Stimulated activated CD8-positive, alpha-beta memory T cell treated with anti-CD3 and anti-CD28 coated beads, Interleukin-4, amount 100 ng/mL, for 24 hours (primary cell): ENCODE measurements around the gene C1QTNF6.
A peak's percentile ranks its signal among the peaks of the same experiment; 100 is the strongest.
"Not testable (repeated sequence)": the region's sequence is repeated elsewhere in the genome, so short reads cannot be mapped to it uniquely, and the experiment has no call there.

Source experiments
- DNase-seq: peaks from one replicate; pipeline ENCODE4 v3.0.0-alpha.2; 2020; ENCODE audit warnings: low read depth

C1QTNF6 gene

DNA sequence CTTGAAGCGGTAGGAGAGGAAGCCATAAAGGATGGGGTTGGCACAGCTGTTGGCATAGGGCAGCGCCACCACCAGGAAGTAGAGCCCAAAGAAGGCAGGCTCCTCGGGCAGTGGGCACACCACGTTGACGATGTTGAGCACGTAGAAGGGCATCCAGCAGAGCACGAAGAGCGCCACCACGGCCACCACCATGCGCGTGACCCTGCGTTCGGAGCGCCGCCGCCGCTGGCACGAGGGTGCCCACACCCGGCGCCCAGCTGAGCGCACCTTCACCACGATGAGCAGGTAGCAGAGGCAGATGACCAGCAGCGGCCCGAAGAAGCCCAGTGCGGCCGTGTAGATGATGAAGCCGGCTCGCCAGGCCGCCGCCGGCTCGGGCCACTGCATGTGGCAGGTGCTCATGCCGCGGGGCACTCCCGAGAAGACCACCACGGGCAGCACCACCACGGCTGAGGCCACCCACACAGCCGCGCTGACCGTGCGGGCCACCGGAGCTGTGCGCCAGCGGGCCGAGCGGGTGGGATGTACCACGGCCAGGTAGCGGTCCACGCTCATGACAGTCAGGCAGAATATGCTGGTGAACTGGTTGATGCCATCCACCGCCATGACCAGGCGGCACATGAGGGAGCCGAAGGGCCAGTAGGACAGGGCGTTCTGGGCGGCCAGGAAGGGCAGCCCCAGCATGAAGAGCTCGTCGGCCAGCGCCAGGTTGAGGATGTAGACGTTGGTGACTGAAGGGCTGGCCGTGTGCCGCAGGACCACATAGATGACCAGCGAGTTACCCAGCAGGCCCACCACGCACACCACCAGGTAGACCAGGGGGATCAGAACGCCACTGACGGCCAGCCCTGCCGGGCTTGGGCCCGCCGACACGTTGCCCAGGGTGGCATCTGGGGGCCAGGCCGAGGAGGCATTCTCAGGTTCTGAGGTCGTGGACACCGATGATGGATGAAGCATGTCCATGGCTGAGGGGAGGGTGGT lies 19.1 kb upstream of the C1QTNF6 start:
- no peak for DNase-seq

DNA sequence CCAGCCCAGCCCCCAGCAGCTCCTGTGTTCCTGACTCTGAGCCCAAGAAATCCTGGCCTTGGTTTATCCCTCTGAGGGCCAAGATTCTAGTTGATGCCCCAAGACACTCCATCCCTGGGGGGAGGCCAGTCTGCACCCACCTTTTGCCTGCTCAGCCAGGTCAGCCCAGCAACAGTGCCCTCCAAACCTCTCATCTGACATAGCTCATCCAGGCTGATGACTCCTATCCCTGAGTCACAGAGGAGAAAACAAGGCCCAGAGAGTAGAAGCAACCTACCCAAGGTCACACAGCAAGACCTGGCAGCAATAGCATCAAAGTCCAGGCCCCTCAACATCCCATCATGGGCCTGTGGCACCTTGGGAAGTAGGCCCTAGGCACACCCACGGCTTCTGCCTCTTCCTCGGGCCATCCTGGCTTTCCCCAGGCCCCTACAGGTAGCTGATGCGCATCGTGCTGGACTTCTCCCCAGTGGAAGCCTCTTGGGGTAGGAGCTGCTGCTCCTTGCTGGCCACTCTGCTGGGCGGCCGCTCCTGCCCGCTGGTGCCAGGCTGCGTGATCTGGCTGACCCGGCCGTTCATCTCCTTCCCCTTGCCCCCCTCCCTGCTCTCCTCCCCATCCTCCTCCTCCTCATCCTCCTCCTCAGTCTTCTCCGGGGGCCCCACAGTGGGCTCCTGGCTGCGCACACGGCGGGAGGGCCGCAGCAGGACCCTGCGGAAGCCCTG lies 18.2 kb upstream of the C1QTNF6 start:
- no peak for DNase-seq

DNA sequence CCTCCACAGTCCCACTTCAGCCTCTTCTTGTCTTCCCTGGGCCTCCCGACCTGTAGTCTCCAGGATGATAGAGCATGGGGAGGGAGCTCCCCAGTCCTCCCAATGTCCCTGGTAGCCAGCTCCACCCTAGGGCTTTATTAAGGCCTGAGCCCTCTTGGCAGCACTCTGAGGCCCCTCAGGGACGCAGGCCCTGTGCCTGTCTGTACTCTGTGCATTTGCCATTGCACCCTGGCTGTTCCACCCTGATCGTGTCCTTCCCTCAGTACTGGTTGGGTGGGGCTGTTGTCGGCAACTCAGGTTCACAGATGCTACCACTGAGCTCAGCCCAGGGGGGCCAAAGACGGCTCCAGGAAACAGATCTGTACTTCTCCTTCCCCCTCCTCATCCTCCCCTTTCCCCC lies 17.0 kb upstream of the C1QTNF6 start:
- DNase-seq = no peak

DNA sequence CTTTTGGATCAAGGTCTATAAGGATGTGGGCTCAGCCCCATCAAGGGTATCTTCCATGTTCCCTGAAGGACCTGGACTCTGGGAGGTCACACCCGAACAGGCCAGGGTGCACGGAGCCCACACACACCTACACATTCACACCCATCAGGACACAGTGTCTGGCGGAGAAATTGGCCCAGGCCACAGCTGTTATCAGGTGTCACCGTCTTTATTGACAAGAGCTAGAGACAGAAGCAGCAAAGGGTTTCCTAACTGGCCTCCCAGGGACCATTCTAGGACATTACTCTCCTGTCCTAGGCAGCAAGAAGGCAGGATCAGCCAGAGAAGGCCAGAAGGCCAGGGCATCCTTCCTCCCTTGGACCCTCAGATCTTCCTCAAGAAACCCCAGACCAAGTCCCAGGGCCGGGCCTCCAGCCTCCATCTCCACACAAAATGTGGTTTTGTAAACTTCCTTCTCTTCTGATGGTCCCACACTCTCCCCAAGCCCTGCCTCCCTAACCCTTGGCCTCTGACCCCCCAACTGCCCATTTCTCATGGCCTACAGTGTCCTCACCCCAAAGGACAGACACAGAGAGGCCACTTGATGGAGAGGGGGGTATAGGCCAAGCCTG lies 16.1 kb upstream of the C1QTNF6 start:
- DNase-seq = no peak

DNA sequence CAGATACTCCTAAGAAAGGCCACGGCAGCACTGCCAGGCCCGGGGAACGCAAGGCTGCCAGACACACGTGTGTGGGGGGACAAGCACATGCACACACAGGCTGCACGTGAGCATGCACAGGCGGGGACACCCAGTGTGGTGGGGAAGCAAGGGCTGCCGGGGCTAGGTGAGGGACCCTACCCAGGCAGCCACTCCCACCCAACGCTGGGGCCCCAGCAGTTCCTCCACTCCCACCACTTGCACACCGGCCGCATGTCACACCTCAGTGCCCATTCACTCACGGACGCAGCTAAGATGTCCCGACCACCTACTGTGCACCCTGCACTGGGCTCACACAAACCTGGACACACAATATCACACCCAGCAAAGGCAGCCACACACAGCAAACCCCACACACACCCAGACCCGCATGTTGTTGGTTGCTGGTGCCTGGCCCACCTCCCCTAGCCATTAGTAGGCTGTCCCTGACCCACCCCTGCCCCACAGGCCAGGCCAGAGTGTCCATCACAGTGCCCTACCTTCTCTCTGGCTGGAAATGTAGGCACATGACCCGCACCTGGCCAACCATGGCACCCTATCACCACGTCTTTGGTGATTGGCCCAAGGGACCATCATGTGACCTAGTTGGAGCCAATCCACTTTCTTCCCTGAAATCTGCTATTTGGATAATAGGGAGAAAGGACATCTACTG lies 15.5 kb upstream of the C1QTNF6 start:
- no peak for DNase-seq

DNA sequence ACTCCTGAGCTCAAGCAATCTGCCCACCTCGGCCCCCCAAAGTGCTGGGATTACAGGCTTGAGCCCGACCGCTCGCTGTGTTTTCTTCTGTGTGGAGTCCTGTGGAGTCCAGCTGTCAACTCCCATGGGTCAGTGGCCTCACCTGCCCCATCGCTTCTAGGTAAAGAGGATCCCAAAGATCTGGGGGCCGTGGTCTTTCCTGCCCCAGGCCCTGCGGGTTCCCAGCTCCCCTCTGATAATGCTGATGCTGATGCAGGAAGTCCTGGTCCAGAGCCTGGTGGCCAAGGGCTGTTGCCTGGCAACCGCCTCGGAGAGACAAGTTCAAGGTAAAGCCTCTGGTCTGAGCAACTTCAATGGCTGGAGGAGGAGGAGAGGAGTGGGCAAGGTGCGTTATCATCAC lies 14.7 kb upstream of the C1QTNF6 start:
- no peak for DNase-seq

DNA sequence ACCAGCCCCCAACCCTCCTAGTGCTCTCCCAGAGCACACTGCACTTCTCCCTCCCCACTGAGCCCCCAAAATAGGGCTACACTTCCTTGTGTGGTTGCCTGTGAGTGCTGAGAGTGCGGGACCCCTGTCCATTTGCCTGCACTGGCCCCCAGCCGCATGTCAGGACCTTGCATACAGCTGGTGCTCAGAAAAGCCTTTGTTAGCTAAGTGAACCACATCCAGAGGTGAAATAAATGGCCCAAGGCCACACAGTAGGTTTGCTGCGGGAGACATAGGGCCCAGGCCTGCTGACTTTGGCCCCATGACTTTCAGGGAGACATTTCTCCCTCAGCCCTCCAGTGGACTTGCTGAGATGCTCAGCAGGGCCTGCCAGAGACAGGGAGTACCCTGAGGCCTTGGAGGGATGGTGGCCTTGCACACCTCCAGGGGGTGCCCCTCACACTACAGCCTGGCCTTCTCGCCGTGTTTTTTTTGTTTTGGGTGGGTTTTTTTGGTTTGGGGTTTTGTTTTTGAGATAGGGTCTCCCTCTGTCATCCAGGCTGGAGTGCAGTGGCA lies 14.0 kb upstream of the C1QTNF6 start:
- DNase-seq = no peak

DNA sequence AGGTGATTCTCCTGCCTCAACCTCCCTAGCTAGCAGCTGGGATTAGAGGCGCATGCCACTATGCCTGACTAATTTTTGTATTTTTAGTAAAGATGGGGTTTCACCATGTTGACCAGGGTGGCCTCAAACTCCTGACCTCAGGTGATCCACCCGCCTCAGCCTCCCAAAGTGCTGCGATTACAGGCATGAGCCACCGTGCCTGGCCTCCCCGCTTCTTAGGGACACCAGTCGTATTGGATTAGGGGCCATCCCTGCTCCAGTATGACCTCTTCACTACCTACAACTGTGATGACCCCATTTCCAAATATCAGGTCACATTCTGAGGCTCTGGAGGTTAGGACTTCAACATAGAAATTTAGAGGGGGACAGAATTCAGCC lies 13.4 kb upstream of the C1QTNF6 start:
- DNase-seq = not testable (repeated sequence)

DNA sequence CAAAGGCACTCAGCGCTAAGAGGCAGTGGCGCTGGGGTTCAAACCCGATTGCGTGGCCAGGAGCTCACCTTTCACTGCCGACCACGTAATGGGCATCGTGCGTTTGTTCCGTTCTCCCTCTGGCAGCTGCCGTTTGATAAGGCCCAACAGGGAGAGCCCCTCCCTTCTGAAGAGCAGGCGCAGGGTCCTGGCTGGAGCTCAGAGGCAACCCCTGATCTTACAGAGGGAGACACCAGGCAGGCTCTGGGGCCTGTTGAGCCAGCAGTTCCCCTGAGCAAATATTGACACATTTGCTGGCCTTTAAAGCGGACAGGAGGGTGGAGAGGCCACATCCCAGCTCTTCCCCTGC lies 11.7 kb upstream of the C1QTNF6 start:
- DNase-seq = no peak

DNA sequence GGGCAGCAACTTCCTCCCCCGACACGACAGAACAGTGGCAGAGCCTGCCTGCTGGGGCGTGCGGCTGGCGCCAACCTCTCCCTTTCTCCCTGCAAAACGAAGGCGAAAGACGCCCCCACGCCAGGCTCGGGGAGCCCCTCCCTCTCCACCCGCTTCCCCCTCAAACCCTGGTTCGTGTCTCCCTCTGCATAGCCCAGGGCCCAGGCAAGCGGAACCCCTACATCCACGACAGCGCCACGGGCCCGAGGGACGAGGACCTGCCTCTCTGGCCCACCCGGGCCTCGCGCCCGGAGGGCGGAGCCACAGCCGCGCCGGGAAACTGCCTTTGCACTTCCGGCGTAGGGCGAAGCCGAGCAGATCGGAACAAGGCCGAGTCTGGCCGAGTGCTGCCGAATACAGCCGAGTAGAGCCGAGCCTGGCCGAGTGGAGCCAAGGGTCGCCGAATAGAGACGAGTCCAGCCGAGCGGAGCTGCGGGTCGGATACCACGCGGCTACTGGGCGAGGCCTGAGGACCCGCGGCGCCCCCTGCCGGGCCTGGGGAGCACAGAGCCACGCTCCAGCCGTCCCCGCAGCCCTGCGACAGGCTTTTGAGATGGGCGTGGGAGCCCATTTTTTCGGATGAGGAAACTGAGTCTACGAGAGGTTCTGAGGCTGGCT lies 11.2 kb upstream of the C1QTNF6 start:
- peak; percentile 99 for DNase-seq

DNA sequence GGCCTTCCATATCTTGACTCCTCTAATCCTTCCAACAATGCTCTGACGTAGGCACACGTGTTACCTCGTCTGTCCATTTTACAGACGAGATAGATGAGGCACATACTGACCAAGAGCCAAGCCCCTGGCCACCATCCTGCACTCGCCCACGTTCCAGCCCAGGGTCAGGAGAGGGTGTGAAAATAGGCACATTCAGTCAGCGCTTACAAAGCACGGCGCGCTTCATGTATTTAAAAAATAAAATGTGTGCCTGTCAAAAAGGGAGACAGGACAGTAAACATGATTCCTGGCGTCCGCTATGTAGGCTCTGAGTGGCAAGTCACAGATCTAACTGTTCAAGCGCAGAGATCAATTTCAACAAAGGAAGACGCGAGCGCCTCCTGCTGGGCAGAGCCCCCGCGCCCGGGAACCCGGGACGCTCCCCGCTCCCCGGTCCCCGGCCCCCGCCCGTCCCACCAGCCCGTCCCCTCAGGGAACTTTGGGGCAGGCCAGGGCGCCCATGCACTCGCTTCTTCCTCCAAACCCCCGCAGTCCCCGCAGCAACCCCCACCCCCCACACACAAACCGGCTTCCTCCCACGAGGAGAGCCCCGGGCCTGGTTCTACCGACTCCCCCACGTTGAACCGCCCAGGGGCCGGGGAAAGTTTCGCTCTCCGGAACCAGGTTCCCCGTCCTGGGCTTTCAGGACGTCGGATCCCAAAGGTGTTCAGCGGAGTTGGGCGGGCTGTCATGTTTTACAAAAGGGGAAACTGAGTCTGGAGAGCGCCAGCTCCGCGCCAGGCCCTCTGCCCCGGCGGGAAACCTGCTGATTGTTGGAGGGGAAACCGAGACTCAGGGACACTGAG lies 10.4 kb upstream of the C1QTNF6 start:
- DNase-seq = peak; percentile 87

DNA sequence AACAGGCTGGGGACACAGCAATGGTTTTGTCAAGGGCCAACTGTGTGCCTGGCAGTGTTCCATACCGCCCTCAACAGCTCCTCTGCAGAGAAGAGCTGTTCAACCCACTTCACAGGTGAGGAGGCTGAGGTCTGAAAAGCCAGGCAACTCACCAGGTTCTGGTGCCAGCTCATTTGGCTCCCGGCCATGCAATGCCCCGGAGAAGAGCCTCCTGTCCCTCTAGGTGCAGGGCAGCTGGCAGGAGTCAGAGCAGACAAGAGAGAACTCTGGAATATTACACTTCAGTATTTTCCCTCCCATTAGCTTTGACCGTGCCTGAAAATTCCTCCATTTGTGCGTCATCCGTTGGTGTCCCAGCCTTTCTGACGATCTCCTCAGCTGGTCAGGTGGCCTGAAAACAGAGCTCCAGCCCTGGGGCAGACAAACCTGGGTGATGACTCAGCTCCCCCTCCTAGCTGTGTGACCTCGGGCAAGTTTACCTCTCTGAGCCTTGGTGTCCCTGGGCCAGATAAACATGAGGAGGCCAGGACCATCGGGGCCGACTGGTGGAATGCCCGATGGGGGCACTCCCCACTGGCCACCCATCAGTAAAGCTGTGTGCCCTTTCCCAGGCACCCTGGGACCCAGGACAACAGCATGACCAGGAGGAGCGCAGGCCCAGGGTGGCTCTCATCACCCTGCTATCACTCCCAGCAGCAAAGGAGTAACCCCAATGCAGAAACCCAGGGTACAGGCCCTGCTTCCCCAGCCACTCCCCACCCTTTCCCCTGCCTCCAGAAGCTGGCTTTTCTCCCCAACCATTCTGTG lies 9.6 kb upstream of the C1QTNF6 start:
- DNase-seq = no peak

DNA sequence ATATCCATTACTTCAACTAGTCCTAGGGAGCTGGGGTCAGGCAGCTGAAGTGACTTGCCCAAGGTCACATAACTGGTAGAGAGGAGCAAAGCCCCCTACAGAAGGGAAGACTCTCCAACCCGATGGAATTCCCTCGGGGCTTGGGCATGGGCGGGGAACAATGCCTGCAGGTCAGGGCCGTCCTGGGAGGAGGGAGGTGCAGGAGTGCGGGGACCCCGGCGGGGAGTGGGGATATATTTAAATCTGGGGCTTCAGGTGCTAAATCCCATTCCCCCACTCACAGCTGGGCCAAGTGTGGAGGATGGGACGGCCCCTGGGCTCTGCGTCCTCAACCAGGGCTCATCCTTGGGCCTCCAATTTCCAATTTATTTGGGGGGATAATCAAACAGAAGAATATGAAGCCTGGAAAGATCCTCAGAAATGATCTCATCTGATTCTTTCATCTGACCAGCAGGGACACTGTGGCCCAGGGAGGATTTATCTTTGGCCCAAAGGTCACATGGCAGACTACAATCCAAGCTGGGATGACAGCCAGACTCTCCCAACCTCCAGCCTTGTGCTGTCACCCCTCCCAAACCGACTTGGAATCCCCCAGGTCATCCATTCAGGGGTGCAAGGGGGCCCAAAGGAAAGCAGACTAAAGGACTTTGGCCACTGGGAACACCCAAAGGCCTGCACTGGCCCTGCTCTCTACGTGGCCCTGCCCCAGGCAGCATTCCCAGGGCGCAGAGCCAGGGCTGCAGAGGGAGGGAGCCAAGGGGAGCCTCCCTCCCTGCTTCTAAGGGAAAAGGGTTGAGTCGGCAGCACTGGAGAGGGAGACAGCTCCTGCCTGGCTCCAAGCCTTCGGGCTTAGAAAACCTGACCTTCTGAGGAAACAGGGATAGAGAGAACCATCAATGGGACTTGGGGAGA lies 8.7 kb upstream of the C1QTNF6 start:
- DNase-seq = no peak

DNA sequence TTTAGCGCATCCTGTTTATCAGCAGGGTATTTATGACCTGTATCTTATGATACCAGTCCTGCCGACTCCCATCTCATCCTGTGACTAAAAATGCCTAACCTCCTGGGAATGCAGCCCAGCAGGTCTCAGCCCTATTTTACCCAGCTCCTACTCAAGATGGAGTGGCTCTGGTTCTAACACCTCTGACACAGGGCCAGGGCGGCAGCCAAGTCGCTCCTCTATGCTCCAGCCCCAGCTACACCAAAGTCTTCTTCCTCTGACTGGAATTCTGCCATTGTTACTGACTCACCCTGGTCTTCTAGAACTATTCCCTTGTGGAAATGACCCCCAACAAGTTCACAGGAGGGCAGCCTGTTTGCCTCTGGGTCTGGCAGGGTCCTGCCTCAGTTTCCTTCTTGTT lies 7.9 kb upstream of the C1QTNF6 start:
- DNase-seq = no peak

DNA sequence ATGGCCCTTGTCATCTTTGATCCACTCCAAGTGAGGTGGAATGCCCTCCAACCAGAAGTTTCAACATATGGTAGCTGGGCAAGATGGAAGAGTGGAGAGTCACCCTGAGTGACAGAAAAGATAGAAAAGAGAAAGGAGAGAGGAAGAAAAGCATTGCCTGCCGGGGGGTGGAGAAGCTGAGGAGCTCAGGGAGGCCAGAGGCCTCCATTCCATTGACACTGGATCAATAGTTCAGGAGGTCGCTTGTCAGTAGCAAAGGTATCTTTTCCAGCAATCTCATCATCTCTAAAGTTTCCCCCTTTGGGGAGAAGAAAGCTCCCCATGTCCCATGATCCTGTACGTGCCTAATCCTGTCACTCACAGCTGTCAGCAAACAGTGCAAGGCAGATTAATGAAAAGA lies 6.7 kb upstream of the C1QTNF6 start:
- no peak for DNase-seq

DNA sequence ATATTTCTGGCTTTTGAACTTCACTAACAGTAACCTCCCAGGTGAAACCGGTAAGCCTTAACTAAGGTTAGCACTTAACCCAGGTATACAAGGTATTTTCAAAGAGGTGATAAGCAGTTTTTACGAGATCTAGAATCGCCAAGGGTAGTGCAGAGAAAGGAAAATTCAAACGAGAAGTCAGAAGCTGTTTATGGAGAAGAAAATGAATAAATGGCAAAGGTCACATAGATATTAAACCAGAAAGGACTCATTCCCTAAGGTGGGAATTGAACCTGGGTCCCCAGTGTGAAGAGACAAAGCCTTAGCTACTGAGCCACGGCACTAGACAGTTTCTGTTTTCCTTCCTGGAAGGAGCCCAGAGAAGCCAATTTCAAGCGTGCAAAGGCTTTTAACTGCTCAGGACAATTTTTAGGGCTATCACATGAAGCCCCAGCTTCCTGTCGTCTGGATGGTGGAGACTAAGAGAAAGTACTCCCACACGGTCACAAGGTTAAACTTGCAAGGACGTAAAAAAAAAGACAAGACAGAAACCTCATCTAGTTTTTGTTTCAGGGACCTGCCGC lies 5.7 kb upstream of the C1QTNF6 start:
- peak; percentile 26 for DNase-seq

DNA sequence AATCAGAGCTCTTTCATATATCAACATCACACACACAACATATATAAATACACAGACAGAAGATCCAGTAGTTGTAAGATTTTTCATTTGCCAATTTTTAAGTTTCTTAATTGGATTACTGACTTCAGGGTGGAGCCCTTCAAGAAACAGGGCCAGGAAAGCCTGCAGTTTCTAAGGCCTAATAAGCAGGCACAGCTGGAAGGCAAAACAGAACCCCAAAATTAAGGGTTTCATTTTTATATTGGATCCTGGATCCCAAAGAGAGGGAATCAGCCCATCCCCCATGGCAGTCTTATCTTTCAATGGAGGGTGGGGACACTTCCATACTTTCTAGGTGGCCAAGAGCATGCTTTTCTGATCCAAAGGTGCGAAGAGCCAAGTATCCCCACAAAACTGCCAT lies 4.7 kb upstream of the C1QTNF6 start:
- DNase-seq = no peak

DNA sequence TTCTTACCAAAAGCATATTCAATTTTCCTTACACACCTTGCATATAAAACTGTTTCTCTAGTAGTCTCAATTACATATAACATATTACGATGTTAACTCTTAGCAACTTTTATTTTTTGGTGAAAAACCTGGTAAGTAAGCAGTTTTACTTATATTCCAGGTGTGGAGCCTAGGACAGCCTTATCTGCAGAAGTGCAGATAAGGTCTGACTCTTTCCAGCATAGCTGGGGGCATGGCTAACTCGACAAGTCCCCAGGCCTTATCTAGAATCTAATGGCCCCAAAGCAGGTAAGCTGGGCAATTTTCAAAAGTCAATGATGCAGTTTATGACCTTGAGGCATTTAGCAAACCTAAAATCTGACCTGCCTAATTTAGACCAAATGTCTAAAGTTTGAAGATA lies 4.2 kb upstream of the C1QTNF6 start:
- no peak for DNase-seq
